Right lobe of liver (tissue), 6 donors: Measurements from ENCODE around the gene LARP4B. TPM values are rescaled to one million over a fixed set of nuclear protein-coding genes. Genes with fewer than 3 reads are reported as not detected.

ENCODE experiments used
- ATAC-seq, 4 donors: fragments of 200-7000 bp; cut with Tn5 transposase; one replicate each; pipeline ENCODE4 v1.9.1; 2020; ENCODE audit warnings: mild to moderate bottlenecking in 4 of 4, moderate library complexity in 4 of 4
- DNase-seq, 3 donors: peaks; one replicate each; pipeline ENCODE4 v3.0.0-alpha.2; 2020
- H3K27ac ChIP-seq, 3 donors: fragments of 200-600 bp; one replicate each; pipeline ENCODE4 v1.8.0; 2022
- H3K27me3 ChIP-seq, 2 donors: fragments of 200-600 bp; one replicate each; pipeline ENCODE4 v1.8.0; 2022
- H3K36me3 ChIP-seq, 4 donors: fragments of 200-600 bp; sonication (generic) in 1 of 4; one replicate each; pipeline versions ENCODE4 v1.5.1 to v1.8.0; 2017 to 2022; ENCODE audit warnings: control low read depth in 1 of 4
- H3K4me1 ChIP-seq, 4 donors: fragments of 200-600 bp; sonication (generic) in 1 of 4; one replicate each; pipeline versions ENCODE4 v1.5.1 to v1.8.0; 2017 to 2022; ENCODE audit warnings: control low read depth in 1 of 4
- H3K4me3 ChIP-seq, 3 donors: fragments of 200-600 bp; one replicate each; pipeline ENCODE4 v1.8.0; 2022
- H3K9me3 ChIP-seq, 4 donors: fragments of 200-600 bp; sonication (generic) in 1 of 4; one replicate each; pipeline versions ENCODE4 v1.5.1 to v1.8.0; 2017 to 2022; ENCODE audit warnings: control low read depth in 1 of 4
- POLR2A ChIP-seq: fragments of 450-650 bp; IDR thresholded peaks from one replicate; pipeline ENCODE4 v1.6.1; 2017; ENCODE audit warnings: antibody characterized with exemption, mild to moderate bottlenecking
- WGBS: methylation state at CpG from one replicate; pipeline ENCODE4 v1.1.6; 2018; ENCODE audit warnings: low coverage, low lambda C conversion rate; ENCODE audit not compliant: insufficient coverage; ENCODE audit errors: missing lambda C conversion rate; 5-methylcytosine and 5-hydroxymethylcytosine counted together
- intact Hi-C, 2 donors: fragments of 100-400 bp; cut with DNase I; formaldehyde crosslinking; loops; one replicate each; pipeline versions ENCODE4 v1.11.2 to v1.14.1; 2022
- total RNA-seq, 6 experiments: library from RNA; depleted of rRNA in 2 of 6; stranded (reverse); fragments of >200 nt in 2 of 6; fragmentation: NEBNext Ultra II Directional in 3 of 6; extraction: Animal tissue kit (Norgen Biotek cat#: 25700) in 3 of 6; gene quantifications; one replicate each; pipeline versions ENCODE4 v1.1.0 to v1.2.4, GENCODE V29; 2016 to 2023
- TF ChIP-seq, protein P1 (sequence below), 4 donors: fragments of 200-600 bp in 3 of 4; fragments of 450-650 bp in 1 of 4; IDR thresholded peaks; one replicate each; pipeline versions ENCODE4 v1.5.1 to v1.8.0; 2016 to 2022; ENCODE audit warnings: antibody characterized with exemption in 4 of 4, mild to moderate bottlenecking in 2 of 4
- donor health status: DM: no; HTN: yes; CAD: no.
- donor health status: DM: no; HTN: no; CAD: no.
- donor health status: DM: no; HTN: no; CAD: no.
- donor health status: DM: no; HTN: yes; CAD: no.
- donor health status: DM: no; HTN: yes; CAD: no.

Gene LARP4B
- total RNA-seq, 6 experiments from 2014 or later = 22.4 to 35.9 (median 31.7) TPM

DNA sequence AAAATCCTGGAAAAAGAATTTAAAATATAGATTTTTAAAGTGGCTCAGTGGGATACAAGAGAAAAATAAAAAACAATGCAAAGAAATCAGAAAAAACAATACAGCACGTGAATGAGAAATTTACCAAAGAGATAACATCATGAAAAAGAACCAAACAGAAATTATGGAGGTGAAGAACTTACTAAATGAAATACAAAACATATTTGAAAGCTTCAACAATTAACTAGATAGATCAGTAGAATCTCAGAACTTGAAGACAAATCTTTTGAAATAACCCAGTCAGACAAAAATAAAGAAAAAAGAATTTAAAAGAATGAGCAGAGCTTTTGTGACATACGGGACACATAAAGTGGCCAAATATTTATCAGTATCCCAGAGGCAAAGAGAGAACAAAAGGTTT is 170.9 kb downstream of the LARP4B start:
- H3K4me3 ChIP-seq = no peak overlapping the region
- TF ChIP-seq, protein P1, sequence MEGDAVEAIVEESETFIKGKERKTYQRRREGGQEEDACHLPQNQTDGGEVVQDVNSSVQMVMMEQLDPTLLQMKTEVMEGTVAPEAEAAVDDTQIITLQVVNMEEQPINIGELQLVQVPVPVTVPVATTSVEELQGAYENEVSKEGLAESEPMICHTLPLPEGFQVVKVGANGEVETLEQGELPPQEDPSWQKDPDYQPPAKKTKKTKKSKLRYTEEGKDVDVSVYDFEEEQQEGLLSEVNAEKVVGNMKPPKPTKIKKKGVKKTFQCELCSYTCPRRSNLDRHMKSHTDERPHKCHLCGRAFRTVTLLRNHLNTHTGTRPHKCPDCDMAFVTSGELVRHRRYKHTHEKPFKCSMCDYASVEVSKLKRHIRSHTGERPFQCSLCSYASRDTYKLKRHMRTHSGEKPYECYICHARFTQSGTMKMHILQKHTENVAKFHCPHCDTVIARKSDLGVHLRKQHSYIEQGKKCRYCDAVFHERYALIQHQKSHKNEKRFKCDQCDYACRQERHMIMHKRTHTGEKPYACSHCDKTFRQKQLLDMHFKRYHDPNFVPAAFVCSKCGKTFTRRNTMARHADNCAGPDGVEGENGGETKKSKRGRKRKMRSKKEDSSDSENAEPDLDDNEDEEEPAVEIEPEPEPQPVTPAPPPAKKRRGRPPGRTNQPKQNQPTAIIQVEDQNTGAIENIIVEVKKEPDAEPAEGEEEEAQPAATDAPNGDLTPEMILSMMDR (IDR thresholded peaks at IDR 0.05) = no peak
- TF ChIP-seq POLR2A = no peak
- H3K27ac ChIP-seq = no peak overlapping the region
- ATAC-seq = no peak
- intact Hi-C loops = no loop called here
- no peak for DNase-seq
- no peaks in the 10 kb centered on the region for H3K36me3 ChIP-seq
- H3K4me1 ChIP-seq = no peaks in the 10 kb centered on the region
- H3K9me3 ChIP-seq = no peaks in the 10 kb centered on the region
- H3K27me3 ChIP-seq = no peaks in the 10 kb centered on the region
- 63% methylated on average over 2 of the region's 2 CpGs for WGBS

DNA sequence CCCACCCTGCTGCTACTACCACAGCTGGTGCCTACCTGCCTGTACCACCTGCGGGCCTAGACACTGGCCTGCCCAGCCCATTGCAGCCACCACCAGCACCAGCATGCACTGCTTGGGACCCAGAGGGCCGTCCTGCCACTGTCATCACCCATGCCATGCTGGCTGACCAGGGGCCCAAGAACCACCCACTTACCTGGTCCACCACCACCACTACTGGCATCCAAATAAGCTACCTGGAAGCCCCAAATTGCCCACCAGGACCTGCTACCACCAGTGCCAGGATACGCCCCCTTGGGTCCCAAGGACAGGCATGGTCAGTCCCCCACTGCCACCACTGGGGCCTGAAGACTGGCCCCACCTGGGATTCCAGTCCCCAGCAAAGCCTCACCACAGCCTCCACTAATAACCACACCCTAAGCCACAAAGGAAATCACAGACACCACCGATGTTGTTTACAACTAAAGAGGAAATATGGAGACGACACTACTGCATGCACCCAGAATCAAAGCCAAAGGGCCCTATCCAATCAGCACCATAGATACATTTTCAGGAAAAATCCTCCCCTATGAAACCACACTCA is 171.5 kb downstream of the LARP4B start:
- no peak for TF ChIP-seq POLR2A
- TF ChIP-seq, protein P1 (IDR thresholded peaks at IDR 0.05) = no peak
- Histone ChIP-seq H3K4me1 (no peaks in the 10 kb centered on the region), H3K36me3 (no peaks in the 10 kb centered on the region), H3K27me3 (no peaks in the 10 kb centered on the region), H3K9me3 (no peaks in the 10 kb centered on the region), H3K4me3 (no peak overlapping the region), H3K27ac (no peak overlapping the region)
- peak in 1 of 4 donors; percentile 17 for ATAC-seq
- 42% methylated on average over 2 of the region's 5 CpGs for WGBS
- intact Hi-C loops = no loop called here
- no peak for DNase-seq

Other genes with a start within 250 kb of the LARP4B start
- 10 to 100 TPM in 5 of 6 experiments, 1 to 10 TPM in 1; 8.0 to 13.5 (median 11.7) TPM for gene DIP2C, start 242.0 kb downstream of the LARP4B start, total RNA-seq
- 10 to 100 TPM in 5 of 6 experiments, 1 to 10 TPM in 1; 6.6 to 18.6 (median 15.4) TPM for gene GTPBP4, start 56.7 kb upstream of the LARP4B start, total RNA-seq
- gene IDI2, start 94.2 kb upstream of the LARP4B start, total RNA-seq = not detected
- gene IDI1, start 117.4 kb upstream of the LARP4B start, total RNA-seq = 10 to 100 TPM; 14.7 to 79.7 (median 28.4) TPM
- gene WDR37, start 124.7 kb upstream of the LARP4B start, total RNA-seq = 1 to 10 TPM; 5.8 to 9.7 (median 8.3) TPM